ENCODE data around the gene PRSS3.
"Not testable (repeated sequence)": the region's sequence is repeated elsewhere in the genome, so short reads cannot be mapped to it uniquely, and the experiment has no call there.

PRSS3 gene

GRCh38 chr9:33817327-33818166 lies 22.2 kb downstream of the PRSS3 start:
- DNase-seq (ENCODE audit: low read depth in 2 of 2, low spot score in 1 of 2): peak in 1 of 2 donors; percentile 6

- no peak for DNase-seq (ENCODE audit: low read depth in 2 of 2, low spot score in 1 of 2)
Observed at GRCh38 chr9:33818167-33818846, 22.9 kb downstream of the PRSS3 start.

- no peak for DNase-seq (ENCODE audit: low read depth in 2 of 2, low spot score in 1 of 2)
Observed at GRCh38 chr9:33818847-33819500, 23.6 kb downstream of the PRSS3 start.

- no peak for DNase-seq (ENCODE audit: low read depth in 2 of 2, low spot score in 1 of 2)
Observed at GRCh38 chr9:33820231-33820745, 24.9 kb downstream of the PRSS3 start.

GRCh38 chr9:33823801-33824200 lies 28.4 kb downstream of the PRSS3 start:
- no peak for DNase-seq (ENCODE audit: low read depth in 2 of 2, low spot score in 1 of 2)

GRCh38 chr9:33827285-33827684 lies 31.9 kb downstream of the PRSS3 start:
- DNase-seq (ENCODE audit: low read depth in 2 of 2, low spot score in 1 of 2): not testable (repeated sequence)

GRCh38 chr9:33829641-33830230 lies 34.4 kb downstream of the PRSS3 start:
- not testable (repeated sequence) for DNase-seq (ENCODE audit: low read depth in 2 of 2, low spot score in 1 of 2)

GRCh38 chr9:33835625-33836260 lies 40.4 kb downstream of the PRSS3 start:
- DNase-seq (ENCODE audit: low read depth in 2 of 2, low spot score in 1 of 2): no peak

GRCh38 chr9:33836261-33836660 lies 40.9 kb downstream of the PRSS3 start:
- DNase-seq (ENCODE audit: low read depth in 2 of 2, low spot score in 1 of 2): not testable (repeated sequence)

GRCh38 chr9:33837138-33837537 lies 41.8 kb downstream of the PRSS3 start:
- no peak for DNase-seq (ENCODE audit: low read depth in 2 of 2, low spot score in 1 of 2)

GRCh38 chr9:33840381-33840780 lies 45.0 kb downstream of the PRSS3 start:
- DNase-seq (ENCODE audit: low read depth in 2 of 2, low spot score in 1 of 2): no peak

GRCh38 chr9:33843312-33843961 lies 48.1 kb downstream of the PRSS3 start:
- DNase-seq (ENCODE audit: low read depth in 2 of 2, low spot score in 1 of 2): no peak

GRCh38 chr9:33846231-33846630 lies 50.9 kb downstream of the PRSS3 start:
- no peak for DNase-seq (ENCODE audit: low read depth in 2 of 2, low spot score in 1 of 2)

GRCh38 chr9:33847894-33848205 lies 52.5 kb downstream of the PRSS3 start:
- DNase-seq (ENCODE audit: low read depth in 2 of 2, low spot score in 1 of 2): not testable (repeated sequence)

Data from stimulated activated CD8-positive, alpha-beta memory T cell treated with anti-CD3 and anti-CD28 coated beads, Interleukin-4, amount 100 ng/mL, for 1 hour (primary cell).